22Rv1 (cell line): ENCODE data around the gene ARHGDIB.

ENCODE experiments used
- CTCF ChIP-seq: fragments of 450-650 bp; IDR thresholded peaks from 2 replicates; pipeline ENCODE4 v1.5.1; 2017; ENCODE audit warnings: mild to moderate bottlenecking
- ZFX ChIP-seq: fragments of 450-650 bp; IDR thresholded peaks from 2 replicates; pipeline ENCODE4 v1.6.1; 2017; ENCODE audit warnings: antibody characterized with exemption, borderline replicate concordance

- TF ChIP-seq CTCF (no peak), ZFX (no peak)
These were observed 7.1 kb downstream of the ARHGDIB start for GRCh38 chr12:14954269-14954668.
